G401.6 (cell line): ENCODE measurements around the gene WDR3.
"Not testable (repeated sequence)": the region's sequence is repeated elsewhere in the genome, so short reads cannot be mapped to it uniquely, and the experiment has no call there.

Experiments used
- FAIRE-seq: peaks from 2 replicates; lab custom pipeline; 2012; peaks lifted over from hg19 to GRCh38; lab: Jason Lieb, UNC

Gene WDR3

DNA sequence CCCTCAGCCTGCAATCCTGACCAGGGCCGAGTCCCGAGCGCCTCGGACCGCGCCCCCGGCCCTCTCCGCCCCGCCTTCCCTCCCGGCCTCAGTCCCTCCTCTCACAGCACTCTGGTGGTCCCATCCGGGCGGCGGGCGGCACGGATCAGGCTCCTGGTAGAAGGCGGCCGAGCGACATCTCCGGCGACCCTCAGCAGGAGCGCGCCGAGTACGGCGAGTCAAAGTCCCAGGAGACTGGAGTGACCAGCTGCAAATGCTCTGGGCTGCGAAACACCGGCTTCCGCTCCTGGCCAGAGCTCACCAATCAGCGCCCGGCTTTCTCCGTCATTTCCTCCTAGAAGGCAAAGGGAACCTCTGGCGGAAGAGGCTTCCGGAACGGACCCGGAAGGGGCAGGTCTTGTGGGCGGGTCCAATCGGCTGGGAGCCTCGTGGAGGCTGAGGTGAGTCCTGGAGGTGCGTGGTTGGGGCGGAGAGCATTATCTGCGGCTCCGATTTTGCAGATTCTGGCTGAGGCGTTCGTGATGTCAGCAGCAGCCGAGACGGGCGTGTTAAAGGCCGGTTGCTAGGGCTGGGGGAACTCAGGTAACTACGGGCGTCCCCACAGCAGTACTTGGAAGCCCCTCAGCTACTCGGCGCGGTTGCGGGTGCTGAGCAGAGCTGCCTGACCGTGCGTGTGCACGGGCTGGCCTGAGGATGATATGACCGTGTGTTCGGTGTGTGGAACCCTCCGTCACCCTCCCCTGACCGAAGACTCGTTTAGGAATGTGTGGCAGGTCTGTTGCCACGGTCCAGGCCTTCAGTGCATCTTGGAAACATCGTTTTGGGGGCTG is at the start of gene WDR3, which contains the start of gene GDAP2:
WDR3 (plus strand) TSS at position 397 of the 830 bp plus-strand sequence. CDS start 3,581 bp downstream, outside the sequence.
GDAP2 (minus strand) TSS at position 279 of the 830 bp plus-strand sequence. CDS start 9,264 bp downstream, outside the sequence.
- FAIRE-seq, result peak; percentile 91

DNA sequence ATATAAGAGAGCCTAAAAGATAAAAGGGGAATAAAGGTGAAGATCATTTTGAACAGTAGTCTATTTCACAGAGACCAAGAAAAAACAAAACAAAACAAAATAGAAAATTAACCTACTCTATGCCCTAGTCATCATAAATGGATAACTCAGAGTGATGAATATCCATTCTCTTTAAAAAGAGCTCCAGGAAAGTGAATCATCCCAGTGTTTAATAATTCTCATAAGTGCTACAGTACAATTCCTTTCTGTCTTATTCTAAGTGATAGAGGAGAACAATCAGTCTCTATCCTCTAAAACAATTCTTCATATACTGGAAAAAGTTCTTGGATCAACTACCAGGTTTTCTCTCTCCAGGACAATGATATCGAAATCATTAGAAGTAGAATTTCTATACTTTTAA is 45.9 kb upstream of the WDR3 start:
- FAIRE-seq, result no peak

DNA sequence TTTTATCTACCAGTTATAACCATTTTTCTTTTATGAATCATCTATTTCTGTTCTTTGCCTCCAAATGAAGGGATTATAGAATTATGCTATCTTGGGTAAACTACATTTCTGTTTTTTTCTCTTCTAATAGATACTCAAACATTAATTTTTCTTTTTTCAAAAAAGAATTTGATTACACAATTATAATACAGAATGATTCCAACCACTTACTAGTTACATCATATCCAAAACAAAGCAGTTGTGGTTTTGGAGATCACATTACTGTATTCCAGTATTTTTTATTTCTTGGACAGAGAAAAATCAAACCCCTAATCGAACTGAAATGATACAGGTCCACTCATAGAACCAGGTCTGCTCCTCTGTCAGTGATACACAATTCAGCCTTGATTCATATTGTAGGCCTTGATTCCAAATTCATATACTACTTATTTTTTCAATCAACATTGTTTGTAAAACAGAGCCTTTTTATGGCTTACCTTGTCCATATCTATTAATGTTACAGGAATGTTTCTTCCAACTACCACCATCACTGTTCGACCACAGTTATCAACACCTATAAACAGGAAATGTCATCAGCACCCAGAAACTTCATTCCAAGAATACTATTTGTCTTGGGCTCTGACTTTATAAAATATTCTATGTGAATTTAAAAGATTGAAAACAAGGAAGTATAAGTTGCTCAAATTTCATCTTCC is 43.3 kb upstream of the WDR3 start:
- FAIRE-seq, result no peak

DNA sequence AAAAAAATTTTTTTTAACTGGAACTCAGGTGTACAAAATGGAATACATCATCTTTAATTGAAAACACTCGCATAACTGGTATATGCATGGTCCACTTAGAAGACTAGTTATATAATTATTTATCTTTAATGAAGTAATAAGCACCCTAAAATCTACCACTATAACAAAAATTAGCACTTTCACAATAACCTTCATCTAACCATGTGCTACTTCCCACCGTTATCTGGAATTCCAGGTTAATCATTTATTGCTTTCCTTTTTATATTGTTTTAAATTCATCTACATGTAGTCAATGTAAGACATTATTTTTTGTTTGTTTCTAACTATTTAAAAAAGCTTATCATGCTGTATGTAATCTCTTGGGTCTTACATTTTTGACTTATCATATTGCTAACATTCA is 39.1 kb upstream of the WDR3 start:
- FAIRE-seq, result no peak

DNA sequence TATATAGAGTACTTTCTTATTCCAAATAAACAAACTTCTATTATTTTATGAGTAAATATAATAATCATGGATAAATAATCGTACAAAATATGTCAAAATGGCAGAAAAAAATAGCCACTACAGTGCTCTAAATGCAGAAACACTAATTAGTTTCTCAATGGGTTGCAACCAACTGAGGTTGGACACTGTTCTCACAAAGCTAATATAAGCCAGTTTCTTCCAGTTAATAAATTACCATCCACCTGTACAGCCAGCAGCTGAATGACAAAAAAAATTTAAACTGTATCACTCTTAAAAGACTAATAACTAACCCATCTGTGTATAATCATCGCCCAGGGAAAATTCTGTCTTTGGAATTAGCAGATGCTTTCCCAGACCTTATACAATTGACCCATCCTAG is 37.0 kb upstream of the WDR3 start:
- no peak for FAIRE-seq

DNA sequence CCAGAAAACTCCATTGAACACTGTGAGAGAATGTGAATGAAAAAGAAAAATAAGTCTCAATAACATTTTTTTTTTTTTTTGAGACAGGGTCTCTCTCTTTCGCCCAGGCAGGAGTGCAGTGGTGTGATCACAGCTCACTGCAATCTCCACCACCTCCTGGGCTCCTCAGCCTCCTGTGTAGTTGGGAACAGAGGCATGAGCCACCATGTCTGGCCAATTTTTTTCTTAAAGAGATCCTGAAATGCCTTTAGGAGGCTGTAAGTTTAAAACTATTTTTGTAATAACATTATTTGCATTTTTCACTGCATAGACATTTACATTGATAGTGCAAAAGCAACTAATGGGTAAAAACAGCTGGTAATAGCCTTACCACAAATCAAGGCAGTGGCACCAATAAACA is 35.5 kb upstream of the WDR3 start:
- FAIRE-seq, result no peak

DNA sequence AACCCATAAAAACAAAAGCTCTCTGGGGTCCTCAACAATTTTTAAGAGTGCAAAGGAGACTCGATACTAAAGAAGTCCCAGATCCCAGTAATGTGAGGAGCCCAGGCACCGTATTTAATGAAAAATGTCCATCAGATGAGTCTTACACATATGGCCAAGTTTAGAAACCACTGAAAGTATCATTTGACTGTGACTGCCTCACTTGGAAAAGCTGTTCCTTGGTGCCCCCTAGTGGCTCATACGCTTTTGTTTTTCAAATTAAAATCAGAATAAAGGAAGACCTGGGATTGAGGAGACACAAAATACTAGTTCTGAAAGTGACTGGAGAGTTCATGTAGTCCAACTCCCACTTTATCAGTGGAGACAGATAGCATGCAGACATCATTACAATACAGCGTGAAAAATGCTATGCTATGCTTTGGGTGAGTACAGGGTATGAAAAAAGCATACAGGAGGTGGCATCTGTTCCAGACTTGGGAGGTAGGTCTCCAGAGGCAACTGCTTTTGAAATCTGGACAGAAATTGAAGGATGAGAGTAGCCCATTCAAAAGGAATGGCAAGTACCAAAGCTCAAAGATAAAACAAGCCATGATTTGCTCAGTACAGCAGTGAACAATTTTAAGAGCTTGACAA is 33.9 kb upstream of the WDR3 start:
- peak; percentile 92 for FAIRE-seq

DNA sequence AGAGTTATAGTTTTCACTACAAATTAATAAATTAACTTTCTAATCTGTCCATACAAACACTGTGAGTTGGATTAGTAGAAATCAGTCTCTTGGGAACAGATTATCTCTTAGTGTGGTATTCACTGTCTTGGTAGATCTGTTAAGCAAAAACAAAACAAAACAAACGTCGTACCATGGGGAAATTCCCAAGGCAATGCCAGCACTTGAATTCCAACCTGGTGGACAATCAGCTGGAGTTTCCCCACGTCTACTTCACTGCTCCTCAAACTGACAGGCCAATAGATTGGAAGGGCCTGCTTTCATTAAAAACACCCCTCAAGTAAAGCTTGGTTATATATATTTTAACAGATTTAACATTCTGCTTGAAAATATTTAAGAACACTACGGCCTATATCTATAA is 32.0 kb upstream of the WDR3 start:
- no peak for FAIRE-seq

DNA sequence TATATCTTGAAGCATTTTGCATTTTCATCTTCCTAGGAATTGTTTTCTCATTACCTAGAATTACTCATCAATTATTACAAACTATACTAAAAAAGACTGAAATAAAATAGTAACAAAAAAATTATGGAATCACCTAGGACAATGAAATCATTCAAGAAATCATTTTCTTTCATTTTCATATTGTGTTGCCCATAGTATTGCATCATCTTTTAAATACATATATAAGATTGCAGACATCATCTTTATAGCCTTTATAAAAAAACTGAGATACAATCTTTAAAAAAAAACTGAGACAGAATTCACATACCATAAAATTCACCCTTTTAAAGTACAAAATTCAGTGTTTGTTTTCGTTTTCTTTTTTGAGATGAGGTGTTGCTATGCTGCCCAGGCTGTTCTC is 29.7 kb upstream of the WDR3 start:
- FAIRE-seq, result peak; percentile 30

DNA sequence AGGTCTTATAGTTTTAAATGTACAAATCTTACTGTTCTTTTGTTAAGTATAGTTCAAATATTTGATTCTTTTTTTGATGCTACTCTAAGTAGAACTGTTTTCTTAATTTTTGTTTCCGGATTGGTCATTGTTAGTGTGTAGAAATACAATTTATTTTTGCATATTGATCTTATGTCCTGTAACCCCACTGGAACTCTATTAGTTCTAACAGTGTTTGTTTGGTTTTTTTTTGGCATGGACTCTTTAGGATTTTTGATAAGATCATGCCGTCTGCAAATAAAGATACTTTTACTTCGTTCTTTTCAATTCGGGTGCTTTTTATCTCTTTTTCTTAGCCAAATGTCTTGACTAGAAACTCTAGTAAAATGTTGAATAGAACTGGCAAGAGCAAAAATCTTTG is 26.6 kb upstream of the WDR3 start:
- no peak for FAIRE-seq

DNA sequence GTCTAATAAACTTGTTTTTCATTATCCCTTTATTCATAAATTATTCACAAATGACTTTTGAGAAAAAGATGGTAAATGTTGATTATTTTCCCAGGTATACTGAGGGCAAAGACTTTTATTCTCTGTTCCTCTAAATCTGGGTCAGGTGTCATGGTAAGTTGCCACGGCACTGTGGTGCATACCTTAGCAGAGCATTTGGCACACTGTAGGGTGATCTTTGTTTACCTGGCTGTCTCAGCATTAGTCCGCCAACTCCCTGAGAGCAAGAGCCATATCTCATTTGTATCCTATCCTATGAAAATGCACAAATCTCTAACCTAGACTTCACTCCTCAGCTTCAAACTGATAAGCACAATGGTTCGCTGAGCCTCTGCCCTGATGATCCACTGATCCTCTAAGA is 25.1 kb upstream of the WDR3 start:
- no peak for FAIRE-seq

DNA sequence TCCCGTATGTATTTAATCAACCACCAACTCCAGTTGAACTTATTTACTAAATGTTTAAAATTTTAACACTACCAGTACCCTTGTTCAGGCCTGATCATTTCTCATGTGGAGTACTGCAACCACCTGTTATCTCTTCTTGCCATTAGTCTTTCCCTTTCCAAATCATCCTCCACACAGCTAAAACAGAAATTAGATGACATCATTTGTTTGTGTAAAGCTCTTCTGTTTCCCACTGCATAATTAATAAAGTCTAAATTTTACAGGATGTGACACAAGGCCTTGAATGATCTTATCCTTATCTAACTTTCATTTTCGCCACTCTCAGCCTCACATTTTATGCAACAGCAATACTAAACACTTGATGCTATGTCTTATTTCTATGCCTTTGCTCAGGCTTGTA is 24.5 kb upstream of the WDR3 start:
- no peak for FAIRE-seq

DNA sequence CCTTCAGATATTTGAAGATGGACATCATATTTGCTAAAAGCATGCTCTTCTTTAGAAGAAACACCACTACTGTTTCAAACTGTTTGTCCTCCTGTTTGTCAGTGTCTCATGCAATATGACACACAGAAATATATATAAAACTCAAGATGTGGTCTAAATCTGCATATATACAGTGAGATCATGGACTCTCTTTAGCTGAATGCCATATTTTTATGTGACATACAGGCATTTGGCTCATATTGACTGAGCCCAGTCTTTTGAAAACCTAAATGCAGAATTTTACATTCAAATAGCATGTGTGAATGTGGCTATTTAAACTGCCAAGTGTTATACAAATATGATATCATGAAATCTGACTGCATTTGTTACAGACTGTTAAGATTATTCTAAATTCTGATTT is 18.5 kb upstream of the WDR3 start:
- no peak for FAIRE-seq

DNA sequence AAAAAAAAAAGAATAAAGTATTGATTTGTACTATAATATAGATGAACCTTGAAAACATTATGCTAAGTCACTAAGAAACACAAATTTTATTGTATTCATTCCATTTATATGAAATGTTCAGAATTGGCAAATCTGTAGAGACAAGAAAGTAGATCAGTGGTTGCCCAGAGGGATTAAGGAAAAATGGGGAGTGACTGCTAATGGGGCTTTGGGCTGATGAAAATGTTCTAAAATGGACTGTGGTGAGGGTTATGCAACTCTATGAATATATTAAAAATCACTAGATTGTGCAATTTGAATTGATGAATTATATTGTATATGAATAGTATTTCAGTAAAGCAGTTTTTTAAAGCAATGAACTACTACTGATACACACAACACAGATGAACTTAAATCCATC is 10.2 kb upstream of the WDR3 start:
- FAIRE-seq, result no peak

DNA sequence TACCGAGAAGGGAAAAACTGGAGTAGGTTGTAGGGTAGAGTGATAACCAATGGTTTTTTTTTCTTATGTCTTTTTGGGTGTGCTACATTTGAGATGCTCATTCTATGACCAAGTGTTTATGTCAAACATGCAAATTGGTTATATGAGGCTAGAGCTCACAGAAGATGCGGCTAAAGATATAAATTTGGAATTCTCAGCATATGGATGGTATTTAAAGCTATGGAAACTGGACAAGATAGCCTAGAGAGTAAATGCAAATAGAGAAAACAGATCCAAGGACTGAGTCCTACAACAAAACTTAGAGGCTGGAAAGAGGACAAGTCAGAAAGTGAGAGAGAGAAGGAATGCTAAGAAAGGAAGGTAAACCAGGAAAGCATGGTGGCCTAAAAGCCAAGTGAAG is 7.5 kb upstream of the WDR3 start:
- no peak for FAIRE-seq

DNA sequence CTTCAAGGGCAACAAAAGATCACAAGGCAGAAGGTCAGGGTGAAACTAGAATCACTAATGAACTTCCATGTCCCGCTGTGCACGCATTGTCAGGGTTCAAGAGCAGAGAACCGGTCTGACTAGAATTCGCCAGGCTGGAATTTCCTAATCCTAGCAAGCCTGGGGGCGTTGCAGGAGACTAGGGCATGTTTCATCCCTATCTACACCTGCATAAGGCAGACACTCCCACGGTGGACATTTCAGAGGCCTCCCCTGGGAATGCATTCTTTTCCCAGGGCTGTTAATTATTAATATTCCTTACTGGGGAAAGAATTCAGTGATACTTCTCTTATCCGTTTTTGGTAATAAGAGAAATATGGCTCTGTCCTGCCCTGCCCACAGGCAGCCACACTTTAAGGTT is 6.8 kb upstream of the WDR3 start:
- FAIRE-seq, result not testable (repeated sequence)

DNA sequence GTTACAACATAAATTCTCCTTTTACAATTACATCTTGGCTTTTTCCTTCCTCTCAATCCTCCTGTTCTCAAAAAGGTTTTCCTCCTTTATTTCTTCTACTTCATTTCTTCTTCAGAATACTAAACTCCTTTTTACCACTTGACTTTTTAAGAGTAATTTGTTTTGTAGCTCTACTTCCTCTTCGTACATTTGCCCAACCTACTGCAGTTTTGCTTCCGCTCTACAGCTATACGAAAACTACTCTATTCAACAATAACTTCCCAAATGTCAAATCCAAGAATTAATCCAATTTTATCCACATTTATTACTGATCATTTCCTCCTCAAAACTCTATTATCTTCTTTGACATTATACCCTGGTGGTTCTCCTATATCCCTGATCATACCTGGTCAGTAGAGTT is 3.6 kb upstream of the WDR3 start:
- FAIRE-seq, result no peak

DNA sequence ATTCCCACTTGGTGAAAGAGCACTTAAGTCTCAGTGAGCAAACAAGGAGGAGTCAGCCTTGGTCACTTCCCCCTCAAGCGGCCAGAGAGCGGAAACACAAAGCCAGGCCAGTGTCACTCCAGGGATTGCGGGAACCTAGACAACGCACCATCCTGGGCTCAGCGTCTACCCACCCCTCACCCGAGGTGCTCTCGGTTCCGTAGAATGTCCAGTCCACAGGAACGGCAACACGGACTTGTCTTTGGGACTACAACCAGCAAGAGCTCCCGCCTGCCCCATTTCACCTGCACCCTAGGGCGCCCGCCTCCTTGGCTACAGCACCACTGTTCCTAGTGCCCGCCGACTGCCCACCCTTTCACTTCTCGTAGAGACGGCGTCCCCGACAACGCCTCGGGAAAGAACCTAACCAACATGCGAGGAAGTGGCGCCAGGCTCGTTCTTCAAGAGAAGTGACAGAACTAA is 627 bp upstream of the WDR3 start:
- no peak for FAIRE-seq

DNA sequence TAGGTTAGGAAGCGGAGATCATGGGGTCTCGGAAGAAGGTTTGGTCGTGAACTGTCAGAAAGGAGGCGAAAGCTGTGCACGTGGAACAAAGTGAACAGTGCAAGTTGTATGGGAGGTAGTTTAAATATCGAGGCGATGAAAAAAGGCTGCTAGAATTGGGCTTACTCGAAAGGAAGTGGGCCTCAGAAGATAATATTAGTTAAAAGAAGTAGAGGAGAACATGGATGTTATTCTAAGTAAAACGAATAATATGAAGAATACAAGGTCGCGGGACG is 571 bp downstream of the WDR3 start:
- FAIRE-seq, result no peak

DNA sequence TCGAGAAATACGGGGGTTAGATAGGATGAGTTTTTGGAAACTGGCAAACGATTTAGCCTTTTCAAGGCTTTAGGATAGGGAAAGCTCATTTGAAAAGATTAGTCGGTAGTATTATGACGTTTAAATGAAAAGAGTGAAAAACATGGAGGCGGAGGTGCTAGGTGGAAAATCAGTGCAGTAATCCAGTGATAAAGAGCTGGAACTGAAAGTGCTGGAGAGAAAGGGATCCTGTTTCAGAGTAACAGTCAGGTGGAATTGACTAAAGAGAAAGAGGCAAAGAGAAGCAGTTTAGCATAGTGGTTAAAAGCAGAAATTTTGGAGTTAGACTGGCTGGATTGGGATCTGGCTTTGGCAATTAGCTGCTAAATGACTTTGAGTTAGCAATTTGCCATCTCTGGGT is 945 bp downstream of the WDR3 start:
- no peak for FAIRE-seq

DNA sequence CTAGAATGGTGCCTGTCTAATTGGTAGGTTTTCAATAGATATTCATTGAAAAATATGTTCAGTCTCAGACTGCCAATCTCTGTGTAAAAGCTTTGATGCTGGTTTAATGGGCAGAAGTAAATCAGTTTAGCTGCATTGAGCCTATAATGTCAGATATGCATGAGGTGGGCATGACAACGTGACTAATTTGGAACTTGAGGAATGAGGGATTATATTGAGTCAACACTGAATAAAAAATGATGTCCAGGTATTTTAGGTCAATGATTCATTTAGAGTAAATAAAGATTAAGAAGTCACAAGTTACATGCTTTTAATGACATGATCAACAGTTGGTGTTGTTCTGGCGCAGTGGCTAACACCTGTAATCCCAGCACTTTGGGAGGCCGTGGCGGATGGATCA is 3.0 kb downstream of the WDR3 start:
- FAIRE-seq, result no peak

DNA sequence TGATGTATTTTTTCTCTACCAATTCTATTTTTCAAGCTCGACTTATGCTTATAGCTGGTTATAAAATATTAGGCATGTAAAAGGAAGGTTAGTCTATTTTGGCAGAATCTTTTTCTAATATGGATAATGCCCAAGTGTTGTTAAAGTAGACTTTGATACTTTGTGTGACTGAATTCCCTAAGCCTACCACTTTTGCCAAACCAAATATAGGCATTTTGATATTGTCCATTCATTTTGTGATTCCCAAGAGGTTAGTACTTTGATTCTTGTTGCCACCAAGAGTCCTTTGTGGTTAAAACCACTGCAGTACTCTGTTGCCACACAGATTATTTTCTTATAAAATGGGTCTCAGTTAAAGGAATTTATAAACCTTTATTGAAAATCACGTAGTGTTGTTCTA is 4.2 kb downstream of the WDR3 start:
- FAIRE-seq, result no peak

DNA sequence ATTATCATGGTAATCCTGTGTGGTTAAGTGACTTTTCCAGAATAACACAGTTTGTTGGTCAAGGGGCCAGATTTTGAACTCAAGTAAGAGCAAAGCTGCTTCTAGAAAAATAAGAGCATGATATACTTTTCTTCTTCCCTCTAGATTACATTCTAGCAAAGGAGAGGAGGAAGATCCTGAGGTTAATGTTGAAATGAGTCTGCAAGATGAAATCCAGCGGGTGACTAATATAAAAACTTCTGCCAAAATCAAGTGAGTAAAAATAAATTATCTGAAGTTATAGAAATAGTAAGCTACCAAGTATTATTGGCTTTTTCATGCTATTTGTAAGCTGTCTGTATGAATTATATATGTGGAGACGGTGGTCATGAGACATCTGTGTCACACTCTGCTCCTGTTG is 12.8 kb downstream of the WDR3 start:
- no peak for FAIRE-seq

DNA sequence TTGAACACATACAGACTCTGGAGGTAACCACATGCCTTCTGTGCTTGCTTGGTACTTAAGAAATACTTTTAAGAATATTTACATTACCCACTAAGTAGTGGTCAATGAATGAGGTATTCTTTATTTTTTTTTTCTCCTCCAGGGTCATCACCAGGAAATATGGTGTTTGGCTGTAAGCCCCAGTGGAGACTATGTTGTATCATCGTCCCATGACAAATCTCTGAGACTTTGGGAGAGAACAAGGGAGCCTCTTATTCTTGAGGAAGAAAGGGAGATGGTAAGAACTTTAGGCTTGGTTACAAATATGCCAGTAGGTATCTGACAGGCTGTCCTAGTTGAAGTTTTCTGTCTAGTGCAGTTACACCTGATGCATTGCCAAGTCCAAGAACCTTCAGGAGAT is 22.8 kb downstream of the WDR3 start:
- no peak for FAIRE-seq
